Choroid plexus epithelial cell (primary cell): ENCODE results near the gene PMP22.
"Not testable (repeated sequence)": the region's sequence is repeated elsewhere in the genome, so short reads cannot be mapped to it uniquely, and the experiment has no call there.

Experiments used
- DNase-seq: peaks from one replicate; pipeline ENCODE4 v3.0.0-alpha.2; 2010; ENCODE audit warnings: low read depth
- H3K4me3 ChIP-seq: 2 replicates; pipeline ENCODE4 v1.5.1; 2011; ENCODE audit warnings: low read depth, mild to moderate bottlenecking, control low read depth, low read length, moderate library complexity
- TF ChIP-seq, protein P1 (sequence below): conservative IDR thresholded peaks from 2 replicates; pipeline ENCODE4 v1.5.1; 2011; ENCODE audit warnings: low read depth, mild to moderate bottlenecking, control low read depth, inconsistent platforms, low read length, moderate library complexity

The PMP22 gene

DNA sequence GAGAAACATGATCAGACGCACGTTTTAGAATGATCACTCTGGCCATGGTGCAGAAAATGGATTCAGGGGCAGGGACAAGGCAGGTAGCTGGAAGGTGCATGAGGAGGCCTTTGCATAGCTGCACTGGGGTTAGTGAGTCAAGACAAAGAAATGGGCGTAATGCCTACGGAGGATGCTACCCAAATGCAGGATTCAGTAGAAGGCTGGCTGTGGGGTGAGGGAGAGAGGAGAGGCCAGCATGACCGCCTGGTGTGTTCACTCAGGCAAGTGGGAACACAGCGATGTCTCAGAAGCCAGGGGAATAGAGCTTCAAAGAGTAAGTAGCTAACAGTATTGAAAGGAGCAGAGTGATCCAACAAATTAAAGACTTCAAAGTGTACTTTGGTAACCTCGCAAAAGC lies 31.2 kb downstream of the PMP22 start:
- TF ChIP-seq, protein P1, sequence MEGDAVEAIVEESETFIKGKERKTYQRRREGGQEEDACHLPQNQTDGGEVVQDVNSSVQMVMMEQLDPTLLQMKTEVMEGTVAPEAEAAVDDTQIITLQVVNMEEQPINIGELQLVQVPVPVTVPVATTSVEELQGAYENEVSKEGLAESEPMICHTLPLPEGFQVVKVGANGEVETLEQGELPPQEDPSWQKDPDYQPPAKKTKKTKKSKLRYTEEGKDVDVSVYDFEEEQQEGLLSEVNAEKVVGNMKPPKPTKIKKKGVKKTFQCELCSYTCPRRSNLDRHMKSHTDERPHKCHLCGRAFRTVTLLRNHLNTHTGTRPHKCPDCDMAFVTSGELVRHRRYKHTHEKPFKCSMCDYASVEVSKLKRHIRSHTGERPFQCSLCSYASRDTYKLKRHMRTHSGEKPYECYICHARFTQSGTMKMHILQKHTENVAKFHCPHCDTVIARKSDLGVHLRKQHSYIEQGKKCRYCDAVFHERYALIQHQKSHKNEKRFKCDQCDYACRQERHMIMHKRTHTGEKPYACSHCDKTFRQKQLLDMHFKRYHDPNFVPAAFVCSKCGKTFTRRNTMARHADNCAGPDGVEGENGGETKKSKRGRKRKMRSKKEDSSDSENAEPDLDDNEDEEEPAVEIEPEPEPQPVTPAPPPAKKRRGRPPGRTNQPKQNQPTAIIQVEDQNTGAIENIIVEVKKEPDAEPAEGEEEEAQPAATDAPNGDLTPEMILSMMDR = no peak
- no peak overlapping the region for H3K4me3 ChIP-seq
- no peak for DNase-seq

DNA sequence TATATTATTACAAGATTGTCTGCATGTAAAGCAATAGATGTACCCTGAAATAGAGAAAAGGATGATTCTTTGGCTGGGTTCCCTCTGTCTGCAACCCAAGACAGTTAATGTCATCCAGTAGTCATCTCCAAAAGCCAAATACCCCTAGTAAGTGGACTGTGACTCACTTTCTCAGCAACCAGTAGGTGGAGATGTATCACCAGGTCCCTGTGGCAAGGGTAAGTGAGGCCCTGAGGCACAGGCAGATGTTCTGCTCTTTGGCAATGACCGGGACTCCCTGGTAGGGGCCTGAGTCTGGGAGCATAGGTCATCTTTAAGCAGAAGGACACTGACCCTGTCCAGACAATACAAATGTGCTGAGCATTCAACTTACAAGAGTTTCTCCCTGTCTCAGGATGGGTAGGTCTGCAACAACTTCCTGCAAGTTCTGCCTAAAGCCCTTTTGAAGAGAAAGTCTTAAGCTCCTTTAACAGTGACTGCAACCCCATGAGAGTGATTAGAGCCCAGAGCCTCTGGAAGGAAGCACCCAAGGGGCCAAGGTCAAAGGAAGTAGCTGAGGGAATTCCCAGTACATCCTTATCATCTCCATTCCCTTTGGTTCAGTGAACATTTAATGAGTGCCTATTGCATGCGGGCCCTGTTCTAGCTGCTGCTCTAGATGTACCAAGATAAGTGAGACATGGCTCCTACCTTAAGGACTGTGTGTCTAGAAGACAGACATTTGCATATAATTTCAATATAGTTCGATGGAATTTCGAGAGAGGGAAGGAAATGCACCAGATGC lies 31.9 kb downstream of the PMP22 start:
- H3K4me3 ChIP-seq = no peak overlapping the region
- TF ChIP-seq, protein P1 = peak; percentile 66
- peak; percentile 72 for DNase-seq

DNA sequence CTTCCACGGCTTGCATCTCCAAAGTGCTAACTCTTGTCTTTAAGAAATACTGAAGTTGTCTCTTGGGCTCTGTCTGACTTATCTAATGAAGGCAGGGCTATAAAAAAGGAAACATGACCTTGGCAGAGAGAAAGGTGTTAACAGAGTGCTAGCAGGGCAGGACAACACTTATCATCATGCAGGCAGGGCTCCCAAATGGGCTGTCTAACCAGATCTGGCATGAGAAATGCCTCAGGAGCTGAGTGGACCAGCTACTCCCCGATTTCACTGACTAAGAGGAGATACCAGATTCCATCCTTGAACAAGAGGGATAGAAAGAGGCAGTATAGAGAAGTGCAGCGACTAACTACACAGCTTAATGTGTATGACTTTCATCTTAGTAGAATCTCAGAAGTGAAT lies 32.6 kb downstream of the PMP22 start:
- H3K4me3 ChIP-seq = no peak overlapping the region
- DNase-seq = no peak
- TF ChIP-seq, protein P1 = no peak

DNA sequence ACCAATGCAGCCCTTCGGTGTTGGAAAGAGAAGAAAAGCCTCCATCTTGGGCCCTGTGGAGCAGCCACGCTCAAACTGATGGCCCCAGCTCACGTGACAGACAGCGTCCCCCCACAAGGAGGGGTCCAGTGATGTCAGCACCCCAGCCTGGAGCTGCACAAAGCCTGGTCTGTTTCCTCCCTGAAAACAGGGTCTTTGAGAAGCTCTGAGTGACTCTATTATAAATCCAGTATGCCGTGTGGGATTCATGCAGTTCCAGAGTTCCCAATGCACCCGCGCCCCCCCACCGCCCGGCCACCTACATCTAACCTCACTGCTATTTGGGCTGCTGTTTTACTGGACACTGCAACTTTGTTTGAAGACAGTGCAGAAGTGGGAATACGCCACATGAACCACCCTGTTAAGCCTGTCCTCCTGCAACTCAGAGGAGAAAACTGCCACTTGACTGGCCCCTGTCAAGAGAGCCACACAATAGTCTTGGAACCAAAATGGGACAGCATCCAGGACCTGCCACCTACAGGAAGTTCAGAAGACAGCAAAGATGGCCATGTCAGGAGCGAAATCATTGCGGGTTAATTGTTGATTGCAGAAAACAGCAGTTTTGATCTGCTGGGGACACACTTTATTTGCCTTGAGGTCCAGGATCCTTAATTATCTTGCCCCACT lies 33.1 kb downstream of the PMP22 start:
- TF ChIP-seq, protein P1 = no peak
- no peak for DNase-seq
- H3K4me3 ChIP-seq = no peak overlapping the region

DNA sequence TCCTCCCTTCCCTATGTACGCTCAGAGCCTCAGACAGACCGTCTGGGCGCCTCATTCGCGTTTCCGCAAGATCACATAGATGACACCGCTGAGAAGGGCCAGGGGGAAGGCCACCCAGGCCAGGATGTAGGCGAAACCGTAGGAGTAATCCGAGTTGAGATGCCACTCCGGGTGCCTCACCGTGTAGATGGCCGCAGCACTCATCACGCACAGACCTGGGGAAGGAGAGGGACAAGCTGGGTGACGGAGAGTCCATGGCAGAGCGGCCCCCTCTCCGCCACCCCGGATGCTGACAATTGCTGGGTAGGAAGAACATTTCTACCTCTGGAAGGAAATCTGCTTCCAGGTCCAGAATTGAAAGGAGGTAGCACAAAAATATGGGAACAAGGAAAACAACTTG lies 34.3 kb downstream of the PMP22 start:
- TF ChIP-seq, protein P1 = no peak
- no peak for DNase-seq
- no peak overlapping the region for H3K4me3 ChIP-seq

DNA sequence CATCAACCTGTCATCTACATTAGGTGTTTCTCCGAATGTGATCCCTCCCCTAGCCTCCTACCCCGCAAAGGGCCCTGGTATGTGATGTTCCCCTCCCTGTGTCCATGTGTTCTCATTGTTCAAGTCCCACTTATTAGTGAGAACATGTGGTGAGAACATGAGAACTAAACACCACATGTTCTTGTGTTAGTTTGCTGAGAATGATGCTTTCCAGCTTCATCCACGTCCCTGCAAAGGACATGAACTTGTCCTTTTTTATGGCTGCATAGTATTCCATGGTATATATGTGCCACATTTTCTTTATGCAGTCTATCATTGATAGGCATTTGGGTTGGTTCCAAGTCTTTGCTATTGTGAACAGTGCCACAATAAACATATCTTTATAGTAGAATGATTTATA lies 43.3 kb downstream of the PMP22 start:
- H3K4me3 ChIP-seq, DNase-seq: not testable (repeated sequence)

DNA sequence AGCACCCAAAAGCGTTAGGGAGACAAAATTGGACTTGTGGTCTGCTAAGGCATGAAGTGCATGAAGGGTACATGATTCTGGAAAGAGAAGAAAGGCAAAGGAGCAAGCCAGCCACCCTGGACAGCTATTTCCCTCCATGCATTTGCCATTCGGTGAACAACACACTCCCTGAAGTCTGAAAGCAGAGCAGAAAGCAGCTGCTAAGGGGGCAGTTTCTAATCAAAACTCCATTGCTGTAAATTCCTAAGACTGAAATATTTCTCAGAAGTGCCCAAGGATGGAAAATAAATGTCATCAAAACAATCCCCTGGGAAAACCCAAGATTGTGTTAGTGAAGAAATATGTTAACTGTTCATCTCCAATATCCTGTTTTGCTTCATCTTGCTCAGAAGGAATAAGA lies 44.3 kb downstream of the PMP22 start:
- no peak overlapping the region for H3K4me3 ChIP-seq
- TF ChIP-seq, protein P1 = no peak
- DNase-seq = peak; percentile 46
